Measurements from ENCODE around the gene MLLT3. TPM values are rescaled to one million over a fixed set of nuclear protein-coding genes. Genes with fewer than 3 reads are reported as not detected.

The MLLT3 gene
- total RNA-seq, 1 experiment from 2014 or later = 24.2 TPM

DNA sequence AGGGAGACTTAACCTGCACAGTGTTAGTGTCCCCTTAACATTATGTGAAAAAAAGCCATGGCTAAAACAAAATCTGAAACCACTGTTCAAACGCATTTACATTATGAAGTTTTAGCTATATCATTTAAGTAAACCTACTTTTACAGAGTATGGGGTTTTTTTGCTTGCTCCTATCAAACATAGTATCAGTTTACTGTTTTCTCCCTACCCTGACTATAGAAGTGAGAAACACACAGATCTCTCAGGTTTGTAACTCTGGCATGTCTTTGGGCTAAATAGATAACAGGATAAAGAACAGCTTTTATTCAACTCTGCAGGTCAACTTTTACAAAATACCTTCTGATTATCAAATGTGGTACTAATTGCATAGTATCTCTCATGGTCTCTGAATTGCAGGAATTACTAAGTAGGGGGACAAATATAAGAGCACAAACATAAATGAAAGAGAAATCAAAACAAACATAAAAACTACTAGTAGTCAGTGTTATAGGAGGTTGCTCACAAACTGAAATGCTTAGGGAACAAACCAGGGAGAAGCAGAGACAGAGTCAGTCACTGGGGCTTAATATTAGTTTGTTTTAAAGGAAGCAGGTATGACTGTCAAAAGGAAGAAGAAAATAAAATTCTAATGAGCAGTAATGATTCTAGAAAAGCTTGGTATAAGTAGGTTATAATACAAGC, 155.8 kb downstream of the MLLT3 start:
- Histone ChIP-seq H3K27ac (ENCODE audit: low read depth, low read length, poor library complexity, severe bottlenecking) (no peak overlapping the region), H3K9me3 (ENCODE audit: low read depth, low read length, poor library complexity, severe bottlenecking) (no peaks in the 10 kb centered on the region), H3K36me3 (ENCODE audit: insufficient read depth, low read length, poor library complexity, severe bottlenecking) (no peaks in the 10 kb centered on the region), H3K27me3 (replicated peaks; ENCODE audit: insufficient read depth, low read depth, low read length, poor library complexity) (no peaks in the 10 kb centered on the region), H3K4me1 (ENCODE audit: insufficient read depth, low read length, poor library complexity, severe bottlenecking) (peaks cover under 1% of the 10 kb centered on the region), H3K4me3 (ENCODE audit: low read depth, low read length, poor library complexity, severe bottlenecking) (no peak overlapping the region)
- no peak for DNase-seq (ENCODE audit: low spot score)
- no TSS peak for BruUV-seq (replicated peaks)
- no peak for TF ChIP-seq EZH2 (IDR thresholded peaks at IDR 0.05; ENCODE audit: borderline replicate concordance, low read depth, low read length, poor library complexity, severe bottlenecking)
- TF ChIP-seq, protein P1, sequence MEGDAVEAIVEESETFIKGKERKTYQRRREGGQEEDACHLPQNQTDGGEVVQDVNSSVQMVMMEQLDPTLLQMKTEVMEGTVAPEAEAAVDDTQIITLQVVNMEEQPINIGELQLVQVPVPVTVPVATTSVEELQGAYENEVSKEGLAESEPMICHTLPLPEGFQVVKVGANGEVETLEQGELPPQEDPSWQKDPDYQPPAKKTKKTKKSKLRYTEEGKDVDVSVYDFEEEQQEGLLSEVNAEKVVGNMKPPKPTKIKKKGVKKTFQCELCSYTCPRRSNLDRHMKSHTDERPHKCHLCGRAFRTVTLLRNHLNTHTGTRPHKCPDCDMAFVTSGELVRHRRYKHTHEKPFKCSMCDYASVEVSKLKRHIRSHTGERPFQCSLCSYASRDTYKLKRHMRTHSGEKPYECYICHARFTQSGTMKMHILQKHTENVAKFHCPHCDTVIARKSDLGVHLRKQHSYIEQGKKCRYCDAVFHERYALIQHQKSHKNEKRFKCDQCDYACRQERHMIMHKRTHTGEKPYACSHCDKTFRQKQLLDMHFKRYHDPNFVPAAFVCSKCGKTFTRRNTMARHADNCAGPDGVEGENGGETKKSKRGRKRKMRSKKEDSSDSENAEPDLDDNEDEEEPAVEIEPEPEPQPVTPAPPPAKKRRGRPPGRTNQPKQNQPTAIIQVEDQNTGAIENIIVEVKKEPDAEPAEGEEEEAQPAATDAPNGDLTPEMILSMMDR (conservative IDR thresholded peaks at IDR 0.05; ENCODE audit: low read depth, low read length) = no peak
- intact Hi-C loops (cut with micrococcal nuclease; ENCODE audit: unreplicated experiment) = no loop called here
- ChIA-PET POLR2A (ENCODE audit: low non-redundant PET) (no interaction called here), CTCF (no interaction called here)

DNA sequence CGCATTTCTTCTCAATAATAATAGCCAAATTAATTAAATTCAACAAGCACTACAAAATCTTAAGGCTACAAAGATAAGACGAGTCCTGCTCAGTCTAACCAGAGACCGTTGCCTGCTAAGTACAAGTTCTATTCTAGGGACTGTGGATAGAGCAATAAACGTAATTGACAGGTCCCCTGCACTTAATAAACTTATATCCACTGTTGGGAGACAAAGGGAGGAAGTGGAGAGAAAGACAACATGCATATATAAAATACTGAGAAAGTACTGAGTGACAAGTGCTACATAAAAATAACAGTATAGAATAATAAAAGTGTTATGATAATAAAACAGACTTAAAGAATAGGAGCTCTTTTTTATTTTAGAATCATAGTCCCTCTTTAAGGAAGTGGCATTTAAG, 158.1 kb downstream of the MLLT3 start:
- intact Hi-C loops (cut with micrococcal nuclease; ENCODE audit: unreplicated experiment) = no loop called here
- POLR2A ChIA-PET (ENCODE audit: low non-redundant PET) = no interaction called here

DNA sequence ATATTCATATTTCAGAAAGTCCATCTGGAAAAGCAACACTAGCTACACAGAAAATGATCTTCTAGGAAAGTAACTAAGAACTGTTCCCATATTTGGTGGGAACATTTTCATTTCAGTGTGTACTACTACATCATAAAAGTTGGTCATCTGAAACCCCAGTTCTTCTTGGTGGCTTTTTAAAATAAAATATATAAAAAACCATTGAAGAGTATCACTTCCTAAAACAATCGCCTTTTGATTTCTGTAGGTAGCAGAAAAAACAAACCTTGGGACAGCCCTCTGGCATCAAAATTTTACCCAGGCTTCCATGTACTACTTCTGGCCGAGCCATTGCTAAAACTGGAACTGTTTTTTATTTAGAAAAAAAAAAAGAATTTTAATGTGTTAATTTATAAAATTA, 158.5 kb downstream of the MLLT3 start:
- intact Hi-C loops (cut with micrococcal nuclease; ENCODE audit: unreplicated experiment) = no loop called here
- BruUV-seq (replicated peaks) = no TSS peak

More for the DNA sequence above, 158.1 kb downstream of the MLLT3 start:
- no peaks in the 10 kb centered on the region for H3K36me3 ChIP-seq (ENCODE audit: insufficient read depth, low read length, poor library complexity, severe bottlenecking)
- CTCF ChIA-PET = no interaction called here
- TF ChIP-seq, protein P1 (conservative IDR thresholded peaks at IDR 0.05; ENCODE audit: low read depth, low read length) = no peak
- TF ChIP-seq EZH2 (IDR thresholded peaks at IDR 0.05; ENCODE audit: borderline replicate concordance, low read depth, low read length, poor library complexity, severe bottlenecking) = no peak
- H3K27me3 ChIP-seq (replicated peaks; ENCODE audit: insufficient read depth, low read depth, low read length, poor library complexity) = no peaks in the 10 kb centered on the region
- H3K27ac ChIP-seq (ENCODE audit: low read depth, low read length, poor library complexity, severe bottlenecking) = no peak overlapping the region
- no peak overlapping the region for H3K4me3 ChIP-seq (ENCODE audit: low read depth, low read length, poor library complexity, severe bottlenecking)
- no peak for DNase-seq (ENCODE audit: low spot score)
- H3K9me3 ChIP-seq (ENCODE audit: low read depth, low read length, poor library complexity, severe bottlenecking) = no peaks in the 10 kb centered on the region
- H3K4me1 ChIP-seq (ENCODE audit: insufficient read depth, low read length, poor library complexity, severe bottlenecking) = no peaks in the 10 kb centered on the region
- BruUV-seq (replicated peaks) = no TSS peak

More for the DNA sequence above, 158.5 kb downstream of the MLLT3 start:
- CTCF ChIA-PET = no interaction called here
- DNase-seq (ENCODE audit: low spot score) = no peak
- H3K27ac ChIP-seq (ENCODE audit: low read depth, low read length, poor library complexity, severe bottlenecking) = no peak overlapping the region
- no peak overlapping the region for H3K4me3 ChIP-seq (ENCODE audit: low read depth, low read length, poor library complexity, severe bottlenecking)
- H3K27me3 ChIP-seq (replicated peaks; ENCODE audit: insufficient read depth, low read depth, low read length, poor library complexity) = no peaks in the 10 kb centered on the region
- no peaks in the 10 kb centered on the region for H3K4me1 ChIP-seq (ENCODE audit: insufficient read depth, low read length, poor library complexity, severe bottlenecking)
- no peaks in the 10 kb centered on the region for H3K36me3 ChIP-seq (ENCODE audit: insufficient read depth, low read length, poor library complexity, severe bottlenecking)
- H3K9me3 ChIP-seq (ENCODE audit: low read depth, low read length, poor library complexity, severe bottlenecking) = no peaks in the 10 kb centered on the region
- POLR2A ChIA-PET (ENCODE audit: low non-redundant PET) = no interaction called here
- TF ChIP-seq EZH2 (IDR thresholded peaks at IDR 0.05; ENCODE audit: borderline replicate concordance, low read depth, low read length, poor library complexity, severe bottlenecking) = no peak
- TF ChIP-seq, protein P1 (conservative IDR thresholded peaks at IDR 0.05; ENCODE audit: low read depth, low read length) = no peak
